HG03135 (cell line): ENCODE data around the gene CMTM5.
"Not testable (repeated sequence)": the region's sequence is repeated elsewhere in the genome, so short reads cannot be mapped to it uniquely, and the experiment has no call there.

Source experiments
- ATAC-seq: cut with Tn5 transposase; IDR thresholded peaks from one replicate; pipeline ENCODE4 v1.9.1; 2021; ENCODE audit warnings: mild to moderate bottlenecking, moderate library complexity; ENCODE audit not compliant: unreplicated experiment

CMTM5 gene

GRCh38 chr14:23411563-23412525, 35.0 kb downstream of the CMTM5 start:
- ATAC-seq, result no peak

- no peak for ATAC-seq
Observed at GRCh38 chr14:23413681-23414080, 36.8 kb downstream of the CMTM5 start.

- no peak for ATAC-seq
Observed at GRCh38 chr14:23414254-23414653, 37.4 kb downstream of the CMTM5 start.

- ATAC-seq, result no peak
Observed at GRCh38 chr14:23414906-23415820, 38.3 kb downstream of the CMTM5 start.

- ATAC-seq, result no peak
Observed at GRCh38 chr14:23415821-23416778, 39.3 kb downstream of the CMTM5 start.

- no peak for ATAC-seq
Observed at GRCh38 chr14:23416801-23417200, 40.0 kb downstream of the CMTM5 start.

- not testable (repeated sequence) for ATAC-seq
Observed at GRCh38 chr14:23417269-23417668, 40.4 kb downstream of the CMTM5 start.

GRCh38 chr14:23418021-23418420, 41.2 kb downstream of the CMTM5 start:
- no peak for ATAC-seq

GRCh38 chr14:23419646-23420045, 42.8 kb downstream of the CMTM5 start:
- ATAC-seq, result not testable (repeated sequence)

GRCh38 chr14:23421594-23421993, 44.7 kb downstream of the CMTM5 start:
- no peak for ATAC-seq

GRCh38 chr14:23423657-23424056, 46.8 kb downstream of the CMTM5 start:
- no peak for ATAC-seq

- ATAC-seq, result no peak
Observed at GRCh38 chr14:23425169-23425568, 48.3 kb downstream of the CMTM5 start.

GRCh38 chr14:23425798-23426197, 49.0 kb downstream of the CMTM5 start:
- ATAC-seq, result not testable (repeated sequence)

GRCh38 chr14:23428686-23429495, 52.0 kb downstream of the CMTM5 start:
- ATAC-seq, result no peak
